Measurements from ENCODE around the gene TSHR. TPM values are rescaled to one million over a fixed set of nuclear protein-coding genes. Genes with fewer than 3 reads are reported as not detected.
"Not testable (repeated sequence)": the region's sequence is repeated elsewhere in the genome, so short reads cannot be mapped to it uniquely, and the experiment has no call there.

The TSHR gene
- total and polyA plus RNA-seq, 2 donors (not counting 3 experiments of a cell fraction or from before 2014, with no cell fraction given) = not detected

GRCh38 chr14:81113176-81113575, 157.8 kb downstream of the TSHR start:
- dilution Hi-C loops (cut with MboI; ENCODE audit: extremely low pct_ligation_motif_present, low sequenced_read_pairs) = no loop called here
- Histone ChIP-seq H3K9me3 (replicated peaks; ENCODE audit: control insufficient read depth, insufficient read depth, low read length) (no peaks in the 10 kb centered on the region), H3K9me1 (replicated peaks; ENCODE audit: control insufficient read depth, extremely low read depth, insufficient read depth, low read length) (no peaks in the 10 kb centered on the region), H3K4me3 (replicated peaks in 1 of 3; ENCODE audit: insufficient read depth in 1 of 3, low read depth in 1 of 3, low read length in 3 of 3) (no peak overlapping the region), H3K27ac (ENCODE audit: insufficient read depth, low read depth, low read length) (no peak overlapping the region), H3K4me2 (ENCODE audit: insufficient read depth, low read length) (no peak overlapping the region), H3K27me3 (ENCODE audit: control insufficient read depth in 2 of 2, insufficient read depth in 2 of 2, low read length in 2 of 2) (no peaks in the 10 kb centered on the region), H3K9ac (replicated peaks; ENCODE audit: extremely low read depth, insufficient read depth, low read length) (no peak overlapping the region), H3K4me1 (ENCODE audit: control insufficient read depth, extremely low read depth, insufficient read depth, low read length) (no peaks in the 10 kb centered on the region), H3K79me2 (ENCODE audit: control insufficient read depth, insufficient read depth, low read length) (no peaks in the 10 kb centered on the region), H4K20me1 (replicated peaks; ENCODE audit: control insufficient read depth, extremely low read depth, insufficient read depth, low read length) (no peaks in the 10 kb centered on the region), H2AFZ (ENCODE audit: low read depth, low read length) (no peak overlapping the region), H3K36me3 (ENCODE audit: control insufficient read depth in 2 of 2, extremely low read depth in 1 of 2, insufficient read depth in 2 of 2, low read length in 2 of 2) (no peaks in the 10 kb centered on the region)
- no peak for DNase-seq (ENCODE audit: low read depth, low spot score)
- no peak for FAIRE-seq
- TF ChIP-seq MAX (IDR thresholded peaks at IDR 0.05; ENCODE audit: insufficient read depth, insufficient read length) = no peak
- TF ChIP-seq POLR2AphosphoS5 (IDR thresholded peaks at IDR 0.05; ENCODE audit: insufficient read depth, low read depth, low read length) = no peak
- no peak for TF ChIP-seq FOS (IDR thresholded peaks at IDR 0.05; ENCODE audit: borderline replicate concordance, insufficient read depth, low read length)
- no peak for TF ChIP-seq EZH2 (IDR thresholded peaks at IDR 0.05; ENCODE audit: borderline replicate concordance, low read depth, low read length, severe bottlenecking)
- no peak for TF ChIP-seq POLR2A (IDR thresholded peaks at IDR 0.05; ENCODE audit: low read depth, low read length)
- TF ChIP-seq MYC (IDR thresholded peaks at IDR 0.05; ENCODE audit: low read depth, low read length) = no peak
- TF ChIP-seq JUN (IDR thresholded peaks at IDR 0.05; ENCODE audit: borderline replicate concordance, insufficient read depth, insufficient read length, low read depth) = no peak
- TF ChIP-seq, protein P1, sequence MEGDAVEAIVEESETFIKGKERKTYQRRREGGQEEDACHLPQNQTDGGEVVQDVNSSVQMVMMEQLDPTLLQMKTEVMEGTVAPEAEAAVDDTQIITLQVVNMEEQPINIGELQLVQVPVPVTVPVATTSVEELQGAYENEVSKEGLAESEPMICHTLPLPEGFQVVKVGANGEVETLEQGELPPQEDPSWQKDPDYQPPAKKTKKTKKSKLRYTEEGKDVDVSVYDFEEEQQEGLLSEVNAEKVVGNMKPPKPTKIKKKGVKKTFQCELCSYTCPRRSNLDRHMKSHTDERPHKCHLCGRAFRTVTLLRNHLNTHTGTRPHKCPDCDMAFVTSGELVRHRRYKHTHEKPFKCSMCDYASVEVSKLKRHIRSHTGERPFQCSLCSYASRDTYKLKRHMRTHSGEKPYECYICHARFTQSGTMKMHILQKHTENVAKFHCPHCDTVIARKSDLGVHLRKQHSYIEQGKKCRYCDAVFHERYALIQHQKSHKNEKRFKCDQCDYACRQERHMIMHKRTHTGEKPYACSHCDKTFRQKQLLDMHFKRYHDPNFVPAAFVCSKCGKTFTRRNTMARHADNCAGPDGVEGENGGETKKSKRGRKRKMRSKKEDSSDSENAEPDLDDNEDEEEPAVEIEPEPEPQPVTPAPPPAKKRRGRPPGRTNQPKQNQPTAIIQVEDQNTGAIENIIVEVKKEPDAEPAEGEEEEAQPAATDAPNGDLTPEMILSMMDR (IDR thresholded peaks at IDR 0.05; ENCODE audit: extremely low read depth in 1 of 2, insufficient read depth in 1 of 2, low read depth in 1 of 2, low read length in 2 of 2) = no peak
- no peak for TF ChIP-seq GATA2 (IDR thresholded peaks at IDR 0.05; ENCODE audit: insufficient read depth, insufficient read length, low read depth, low read length)
- ChIA-PET POLR2A (no interaction called here), CTCF (no interaction called here)
- BruUV-seq (replicated peaks) = no TSS peak
- intact Hi-C loops (cut with micrococcal nuclease) = no loop called here

GRCh38 chr14:81113945-81114820, 158.8 kb downstream of the TSHR start:
- H3K27ac ChIP-seq (ENCODE audit: insufficient read depth, low read depth, low read length); CTCF ChIA-PET; H3K9me3 ChIP-seq (replicated peaks; ENCODE audit: control insufficient read depth, insufficient read depth, low read length); H3K9me1 ChIP-seq (replicated peaks; ENCODE audit: control insufficient read depth, extremely low read depth, insufficient read depth, low read length); FAIRE-seq; H3K27me3 ChIP-seq (ENCODE audit: control insufficient read depth in 2 of 2, insufficient read depth in 2 of 2, low read length in 2 of 2); H3K36me3 ChIP-seq (ENCODE audit: control insufficient read depth in 2 of 2, extremely low read depth in 1 of 2, insufficient read depth in 2 of 2, low read length in 2 of 2); DNase-seq (ENCODE audit: low read depth, low spot score); H2AFZ ChIP-seq (ENCODE audit: low read depth, low read length); BruUV-seq (replicated peaks); dilution Hi-C loops (cut with MboI; ENCODE audit: extremely low pct_ligation_motif_present, low sequenced_read_pairs); POLR2A ChIA-PET; H3K9ac ChIP-seq (replicated peaks; ENCODE audit: extremely low read depth, insufficient read depth, low read length); H4K20me1 ChIP-seq (replicated peaks; ENCODE audit: control insufficient read depth, extremely low read depth, insufficient read depth, low read length); intact Hi-C loops (cut with micrococcal nuclease); H3K4me1 ChIP-seq (ENCODE audit: control insufficient read depth, extremely low read depth, insufficient read depth, low read length); H3K4me3 ChIP-seq (replicated peaks in 1 of 3; ENCODE audit: insufficient read depth in 1 of 3, low read depth in 1 of 3, low read length in 3 of 3); H3K79me2 ChIP-seq (ENCODE audit: control insufficient read depth, insufficient read depth, low read length); H3K4me2 ChIP-seq (ENCODE audit: insufficient read depth, low read length): not testable (repeated sequence)
